Measurements from ENCODE around the gene KLHDC9.

DNA sequence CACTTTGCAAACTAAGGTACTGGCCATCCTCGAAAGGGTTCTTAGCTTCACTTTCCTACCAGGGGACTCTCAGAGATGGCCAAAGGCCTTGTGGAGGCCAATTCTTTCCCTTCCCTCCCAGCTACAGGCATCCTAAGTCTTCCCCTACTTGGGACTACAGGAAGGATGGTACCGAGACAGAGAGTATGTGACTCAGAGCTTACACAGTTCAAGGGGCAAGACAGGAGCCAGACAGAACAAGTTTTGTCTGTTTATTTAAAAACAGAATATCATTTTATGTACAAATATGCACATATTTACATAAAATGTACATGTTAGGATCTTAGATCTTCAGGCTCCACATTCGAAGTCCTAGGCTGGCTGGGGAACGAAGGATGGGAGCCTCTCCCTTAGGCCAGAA lies 27.4 kb upstream of the KLHDC9 start:
- TF ChIP-seq ZNF431 (CRISPR knock-in tag; IDR thresholded peaks at IDR 0.05; ENCODE audit: borderline replicate concordance, low read depth): no peak
- no peak for TF ChIP-seq POLR2A (IDR thresholded peaks at IDR 0.05; ENCODE audit: insufficient read depth in 1 of 2, low read depth in 2 of 2, low read length in 2 of 2)
- TF ChIP-seq ZNF724P (CRISPR knock-in tag; IDR thresholded peaks at IDR 0.05; ENCODE audit: borderline replicate concordance): no peak
- no peak for TF ChIP-seq WIZ (CRISPR knock-in tag; IDR thresholded peaks at IDR 0.05)
- TF ChIP-seq HNF4G (IDR thresholded peaks at IDR 0.05; ENCODE audit: borderline replicate concordance, low read depth, low read length): no peak
- no peak for TF ChIP-seq HNF4G (CRISPR knock-in tag; IDR thresholded peaks at IDR 0.05; ENCODE audit: borderline replicate concordance, low read depth)
- no peak for TF ChIP-seq HIVEP1 (CRISPR knock-in tag; IDR thresholded peaks at IDR 0.05)
- TF ChIP-seq EZH2 (conservative IDR thresholded peaks at IDR 0.05; ENCODE audit: low read depth, low read length): no peak
- TF ChIP-seq ARID3A (IDR thresholded peaks at IDR 0.05; ENCODE audit: low read depth, low read length): no peak

All from HepG2 (cell line).